Left ventricle myocardium inferior (tissue), 1 donor: ENCODE measurements around the gene TSPO2. TPM values are rescaled to one million over a fixed set of nuclear protein-coding genes. Genes with fewer than 3 reads are reported as not detected.

ENCODE experiments used
- DNase-seq: peaks from one replicate; pipeline ENCODE4 v3.0.0-alpha.2; 2020
- H3K27ac ChIP-seq: fragments of 200-600 bp; replicated peaks from 2 replicates; pipeline ENCODE4 v1.8.0; 2021
- H3K27me3 ChIP-seq: fragments of 200-600 bp; 2 replicates; pipeline ENCODE4 v1.8.0; 2021; ENCODE audit warnings: low read depth
- H3K36me3 ChIP-seq: fragments of 200-600 bp; 2 replicates; pipeline ENCODE4 v1.8.0; 2021
- H3K4me1 ChIP-seq: fragments of 200-600 bp; 2 replicates; pipeline ENCODE4 v1.8.0; 2021
- H3K4me3 ChIP-seq: fragments of 200-600 bp; 2 replicates; pipeline ENCODE4 v1.8.0; 2021; ENCODE audit warnings: mild to moderate bottlenecking, moderate library complexity
- H3K9me3 ChIP-seq: fragments of 200-600 bp; replicated peaks from 2 replicates; pipeline ENCODE4 v1.8.0; 2021
- intact Hi-C: fragments of 100-400 bp; cut with micrococcal nuclease; formaldehyde crosslinking; loops from one replicate; pipeline ENCODE4 v1.11.0; 2022
- total RNA-seq: library from RNA; stranded (reverse); fragmentation: NEBNext Ultra II Directional; extraction: Animal tissue kit (Norgen Biotek cat#: 25700); gene quantifications from one replicate; pipeline ENCODE4 v1.2.1, GENCODE V29; 2021
- TF ChIP-seq, protein P1 (sequence below): fragments of 200-600 bp; IDR thresholded peaks from 2 replicates; pipeline ENCODE4 v1.8.0; 2021; ENCODE audit warnings: antibody characterized with exemption, mild to moderate bottlenecking, borderline replicate concordance
- donor health status: DM: no; HTN: yes; CAD: no; lungs with severe emphysema.

TSPO2 gene
- total RNA-seq, 1 donor from 2014 or later, result not detected

DNA sequence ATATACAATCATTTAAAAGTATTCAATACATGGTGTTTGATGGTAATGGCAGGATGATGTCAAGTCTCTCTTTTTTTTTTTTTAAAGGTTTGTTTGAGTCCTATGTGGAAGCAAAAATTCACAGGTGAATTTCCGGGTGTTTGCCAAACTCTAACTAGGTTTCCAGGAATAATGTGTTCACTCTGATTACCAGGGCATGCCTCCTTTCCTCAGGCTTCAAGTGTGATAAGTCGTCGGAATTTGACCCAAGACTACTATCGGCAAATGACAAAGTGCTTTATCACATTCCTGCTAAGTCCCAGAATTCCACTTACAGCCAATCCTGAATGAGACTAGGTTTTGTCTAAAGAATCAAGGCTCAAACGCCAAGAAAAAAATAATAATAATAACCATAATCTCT lies 22.6 kb downstream of the TSPO2 start:
- intact Hi-C loops, result no loop called here
- H3K27ac ChIP-seq, result peak overlapping the region; percentile 70
- H3K27me3 ChIP-seq, result no peaks in the 10 kb centered on the region
- peaks cover 70% of the 10 kb centered on the region for H3K36me3 ChIP-seq
- no peaks in the 10 kb centered on the region for H3K9me3 ChIP-seq
- TF ChIP-seq, protein P1, sequence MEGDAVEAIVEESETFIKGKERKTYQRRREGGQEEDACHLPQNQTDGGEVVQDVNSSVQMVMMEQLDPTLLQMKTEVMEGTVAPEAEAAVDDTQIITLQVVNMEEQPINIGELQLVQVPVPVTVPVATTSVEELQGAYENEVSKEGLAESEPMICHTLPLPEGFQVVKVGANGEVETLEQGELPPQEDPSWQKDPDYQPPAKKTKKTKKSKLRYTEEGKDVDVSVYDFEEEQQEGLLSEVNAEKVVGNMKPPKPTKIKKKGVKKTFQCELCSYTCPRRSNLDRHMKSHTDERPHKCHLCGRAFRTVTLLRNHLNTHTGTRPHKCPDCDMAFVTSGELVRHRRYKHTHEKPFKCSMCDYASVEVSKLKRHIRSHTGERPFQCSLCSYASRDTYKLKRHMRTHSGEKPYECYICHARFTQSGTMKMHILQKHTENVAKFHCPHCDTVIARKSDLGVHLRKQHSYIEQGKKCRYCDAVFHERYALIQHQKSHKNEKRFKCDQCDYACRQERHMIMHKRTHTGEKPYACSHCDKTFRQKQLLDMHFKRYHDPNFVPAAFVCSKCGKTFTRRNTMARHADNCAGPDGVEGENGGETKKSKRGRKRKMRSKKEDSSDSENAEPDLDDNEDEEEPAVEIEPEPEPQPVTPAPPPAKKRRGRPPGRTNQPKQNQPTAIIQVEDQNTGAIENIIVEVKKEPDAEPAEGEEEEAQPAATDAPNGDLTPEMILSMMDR, result no peak
- H3K4me3 ChIP-seq, result no peak overlapping the region
- peaks cover 70% of the 10 kb centered on the region for H3K4me1 ChIP-seq
- no peak for DNase-seq

DNA sequence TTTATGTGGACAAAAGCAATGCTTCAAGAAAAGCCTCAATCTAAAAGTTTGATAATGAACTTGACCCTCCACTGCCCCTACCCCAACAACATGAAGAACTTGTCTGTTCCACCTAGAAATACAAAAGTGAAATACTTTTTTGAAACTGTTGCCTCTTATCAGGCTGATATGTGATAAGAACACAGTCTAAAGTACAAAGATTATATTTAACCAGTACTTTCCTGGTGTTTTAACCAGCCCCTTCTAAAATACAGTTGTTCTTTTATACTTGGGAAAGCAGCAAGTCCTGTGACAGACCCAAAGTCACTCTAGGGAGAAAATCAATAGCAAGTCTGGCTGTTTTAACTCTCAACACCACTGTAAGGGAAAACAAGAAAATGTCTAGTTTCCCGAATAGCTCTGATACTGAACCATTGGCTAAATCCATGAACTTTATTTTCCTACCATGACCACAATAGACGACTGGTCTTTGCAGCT lies 23.3 kb downstream of the TSPO2 start:
- intact Hi-C loops, result no loop called here
- H3K4me1 ChIP-seq, result peaks cover 68% of the 10 kb centered on the region

DNA sequence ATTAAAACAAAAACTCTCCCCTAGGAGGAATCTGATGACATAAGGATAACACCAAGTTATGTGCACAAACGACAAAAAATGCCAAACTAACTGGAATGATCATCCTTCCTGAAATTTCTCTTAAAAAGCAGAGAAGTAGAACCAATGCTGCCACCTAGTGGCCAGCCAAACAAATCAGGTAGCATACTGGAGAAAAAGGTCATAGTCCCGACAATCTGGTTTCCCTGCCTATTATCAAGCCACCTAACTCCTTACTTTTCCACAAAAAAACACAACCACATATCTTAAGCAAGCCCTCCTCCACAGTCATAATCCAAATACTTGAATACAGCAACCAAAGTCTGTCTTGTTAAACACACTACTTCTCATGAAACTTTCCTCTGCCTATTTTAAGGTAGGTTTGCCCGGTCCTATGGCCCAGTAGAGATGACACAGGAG lies 24.6 kb downstream of the TSPO2 start:
- no peaks in the 10 kb centered on the region for H3K9me3 ChIP-seq
- H3K36me3 ChIP-seq, result peaks cover 62% of the 10 kb centered on the region
- peaks cover 65% of the 10 kb centered on the region for H3K4me1 ChIP-seq
- DNase-seq, result peak; percentile 63
- H3K27ac ChIP-seq, result peak overlapping the region; percentile 70
- no peak overlapping the region for H3K4me3 ChIP-seq
- H3K27me3 ChIP-seq, result no peaks in the 10 kb centered on the region
- intact Hi-C loops, result no loop called here
- TF ChIP-seq, protein P1, result peak; percentile 89

More for the DNA sequence above, 23.3 kb downstream of the TSPO2 start:
- no peaks in the 10 kb centered on the region for H3K27me3 ChIP-seq
- H3K36me3 ChIP-seq, result peaks cover 70% of the 10 kb centered on the region
- H3K27ac ChIP-seq, result peak overlapping the region; percentile 70
- TF ChIP-seq, protein P1, result no peak
- H3K4me3 ChIP-seq, result no peak overlapping the region
- DNase-seq, result no peak
- H3K9me3 ChIP-seq, result no peaks in the 10 kb centered on the region

DNA sequence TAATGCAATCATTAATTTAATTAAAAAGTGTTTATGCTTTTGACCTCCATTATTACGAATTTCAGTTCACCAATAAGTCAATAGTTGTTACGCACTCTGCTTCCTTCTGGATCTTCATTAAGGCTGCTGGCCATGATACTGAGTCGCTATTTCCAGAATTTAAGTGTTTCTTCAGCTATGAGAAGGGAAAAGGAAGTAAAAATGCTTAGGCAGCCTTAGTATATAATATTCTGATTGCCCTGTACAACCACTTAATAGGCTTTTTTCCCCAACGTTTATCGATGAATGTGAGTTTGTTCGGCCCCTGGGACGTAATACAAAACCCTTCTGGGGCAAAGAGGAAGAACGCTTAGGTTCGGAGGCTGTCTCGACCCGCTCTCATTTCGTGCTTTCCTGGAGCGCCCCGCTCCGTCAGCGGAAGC lies 29.2 kb downstream of the TSPO2 start:
- no peaks in the 10 kb centered on the region for H3K9me3 ChIP-seq
- peaks cover 26% of the 10 kb centered on the region for H3K36me3 ChIP-seq
- H3K27ac ChIP-seq, result peak overlapping the region; percentile 99
- no peaks in the 10 kb centered on the region for H3K27me3 ChIP-seq
- intact Hi-C loops, result no loop called here
- H3K4me3 ChIP-seq, result peak overlapping the region; percentile 94
- H3K4me1 ChIP-seq, result peaks cover 57% of the 10 kb centered on the region
- DNase-seq, result no peak
- TF ChIP-seq, protein P1, result no peak

DNA sequence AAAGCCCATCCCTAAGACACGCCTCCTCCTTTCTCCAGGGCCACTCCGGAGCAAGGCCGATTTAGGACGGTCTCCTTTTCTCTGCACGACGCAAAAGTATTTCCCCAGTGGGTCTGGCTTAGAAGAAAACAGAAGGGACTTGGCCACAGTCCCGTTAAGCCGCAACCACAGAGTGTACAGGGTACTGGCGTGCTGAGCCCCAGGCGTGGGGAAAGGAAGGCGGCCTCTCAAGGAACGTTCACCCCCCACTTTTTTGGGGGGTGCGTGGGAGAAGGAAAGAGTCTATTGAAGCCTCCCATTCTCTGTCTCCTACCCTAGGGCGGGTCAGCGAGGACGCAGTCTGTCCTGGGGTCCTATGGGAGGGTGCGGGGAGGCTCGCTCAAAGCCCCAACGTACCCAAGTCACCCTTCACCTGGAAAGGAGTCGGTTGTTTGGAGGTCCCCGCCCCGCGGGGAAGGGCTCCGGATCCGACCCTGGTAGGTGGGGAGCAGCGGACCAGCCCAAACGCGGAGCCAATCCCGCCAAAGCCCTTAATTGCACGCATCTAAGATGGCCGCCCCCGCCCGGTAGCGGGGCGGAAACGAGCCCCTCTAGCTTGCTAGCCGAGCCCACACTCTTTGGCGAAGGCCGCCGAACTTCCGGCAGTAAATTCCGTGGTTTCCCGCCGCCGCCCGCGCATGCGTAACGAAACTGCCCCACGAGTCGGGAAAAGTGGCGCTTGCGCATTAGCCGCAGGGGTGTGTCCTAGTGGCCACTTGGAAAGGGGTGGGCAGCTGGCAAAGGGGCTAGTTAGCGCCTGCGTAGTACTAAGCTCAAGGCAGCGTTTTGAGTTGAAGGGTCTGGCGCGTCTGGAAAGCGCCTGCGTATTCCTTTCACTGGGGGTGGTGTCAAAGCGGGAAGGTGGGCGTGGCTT lies 29.9 kb downstream of the TSPO2 start, which contains the start of gene OARD1:
Gene OARD1 (minus strand): TSS at position 434 of the 913 bp plus-strand sequence. CDS start 722 bp downstream, outside the sequence.
- DNase-seq, result peak; percentile 99
- H3K9me3 ChIP-seq, result no peaks in the 10 kb centered on the region
- H3K4me3 ChIP-seq, result peak within 1 kb of the TSS; percentile 94
- no peaks in the 10 kb centered on the region for H3K27me3 ChIP-seq
- peaks cover 53% of the 10 kb centered on the region for H3K4me1 ChIP-seq
- H3K27ac ChIP-seq, result peak within 1 kb of the TSS; percentile 99
- TF ChIP-seq, protein P1, result no peak
- intact Hi-C loops, result no loop called here
- H3K36me3 ChIP-seq, result peaks cover 24% of the 10 kb centered on the region
